Thoracic aorta (tissue), 2 donors: ENCODE data around the gene MIA3. TPM values are rescaled to one million over a fixed set of nuclear protein-coding genes. Genes with fewer than 3 reads are reported as not detected.
"Not testable (repeated sequence)": the region's sequence is repeated elsewhere in the genome, so short reads cannot be mapped to it uniquely, and the experiment has no call there.

Experiments
- ATAC-seq: fragments of 150-250 bp; one replicate; pipeline ENCODE4 v1.8.0; 2017; ENCODE audit warnings: low read depth; ENCODE audit not compliant: insufficient number of reproducible peaks, low FRiP score
- DNase-seq: peaks from one replicate; pipeline ENCODE4 v3.0.0-alpha.2; 2020; ENCODE audit warnings: low spot score
- H3K27ac ChIP-seq, 2 donors: fragments of 200-600 bp; sonication (generic); 1 replicate in 1 of 2; 2 replicates in 1 of 2; pipeline ENCODE4 v1.5.1; 2016; ENCODE audit warnings: mild to moderate bottlenecking in 2 of 2, moderate library complexity in 2 of 2
- H3K27me3 ChIP-seq: fragments of 200-600 bp; sonication (generic); replicated peaks from 2 replicates; pipeline ENCODE4 v1.6.0; 2016; ENCODE audit warnings: mild to moderate bottlenecking; ENCODE audit not compliant: insufficient read depth
- H3K36me3 ChIP-seq: fragments of 200-600 bp; sonication (generic); one replicate; pipeline ENCODE4 v1.5.1; 2016
- H3K4me1 ChIP-seq, 2 donors: fragments of 200-600 bp; sonication (generic); 1 replicate in 1 of 2; 2 replicates in 1 of 2; pipeline versions ENCODE4 v1.5.1 to v1.6.0; 2016; ENCODE audit warnings: low read depth in 2 of 2, mild to moderate bottlenecking in 1 of 2; ENCODE audit not compliant: control insufficient read depth in 1 of 2
- H3K4me3 ChIP-seq: fragments of 200-600 bp; sonication (generic); 2 replicates; pipeline ENCODE4 v1.5.1; 2016; ENCODE audit warnings: mild to moderate bottlenecking
- H3K9me3 ChIP-seq: fragments of 200-600 bp; sonication (generic); 2 replicates; pipeline ENCODE4 v1.5.1; 2016
- total RNA-seq, 2 donors: library from RNA; depleted of rRNA; stranded (reverse); fragments of >200 nt; gene quantifications; one replicate each; pipeline versions ENCODE4 v1.1.0 to v1.2.3, GENCODE V29; 2016
- TF ChIP-seq, protein P1 (sequence below): fragments of 200-600 bp; sonication (generic); IDR thresholded peaks from one replicate; pipeline ENCODE4 v1.5.1; 2019; ENCODE audit warnings: antibody characterized with exemption

MIA3 gene
- total RNA-seq, 2 donors from 2014 or later: 44.0 to 72.9 TPM

DNA sequence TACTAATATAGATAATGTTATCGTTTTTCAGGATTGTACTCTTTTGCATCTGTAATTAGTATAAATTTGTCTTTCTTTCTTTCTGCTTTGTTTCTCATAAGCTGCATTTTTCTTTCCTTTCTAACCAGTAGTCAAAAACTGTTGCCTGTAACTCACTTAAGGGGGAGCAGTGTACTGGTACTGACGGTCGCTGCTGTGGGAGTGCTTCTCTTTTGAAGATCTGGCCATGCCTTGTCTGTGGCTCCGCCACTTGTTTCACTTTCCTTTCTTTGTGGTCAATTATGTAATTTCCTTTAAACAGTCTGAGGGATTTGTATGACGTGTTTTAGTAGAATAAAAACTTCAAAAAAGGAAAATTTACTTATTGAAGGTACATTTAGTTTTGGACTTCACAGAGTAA is 37.0 kb downstream of the MIA3 start:
- peaks cover 68% of the 10 kb centered on the region for H3K36me3 ChIP-seq
- H3K27ac ChIP-seq: no peak overlapping the region
- ATAC-seq (no peak), DNase-seq (no peak)
- H3K9me3 ChIP-seq: no peaks in the 10 kb centered on the region
- TF ChIP-seq, protein P1, sequence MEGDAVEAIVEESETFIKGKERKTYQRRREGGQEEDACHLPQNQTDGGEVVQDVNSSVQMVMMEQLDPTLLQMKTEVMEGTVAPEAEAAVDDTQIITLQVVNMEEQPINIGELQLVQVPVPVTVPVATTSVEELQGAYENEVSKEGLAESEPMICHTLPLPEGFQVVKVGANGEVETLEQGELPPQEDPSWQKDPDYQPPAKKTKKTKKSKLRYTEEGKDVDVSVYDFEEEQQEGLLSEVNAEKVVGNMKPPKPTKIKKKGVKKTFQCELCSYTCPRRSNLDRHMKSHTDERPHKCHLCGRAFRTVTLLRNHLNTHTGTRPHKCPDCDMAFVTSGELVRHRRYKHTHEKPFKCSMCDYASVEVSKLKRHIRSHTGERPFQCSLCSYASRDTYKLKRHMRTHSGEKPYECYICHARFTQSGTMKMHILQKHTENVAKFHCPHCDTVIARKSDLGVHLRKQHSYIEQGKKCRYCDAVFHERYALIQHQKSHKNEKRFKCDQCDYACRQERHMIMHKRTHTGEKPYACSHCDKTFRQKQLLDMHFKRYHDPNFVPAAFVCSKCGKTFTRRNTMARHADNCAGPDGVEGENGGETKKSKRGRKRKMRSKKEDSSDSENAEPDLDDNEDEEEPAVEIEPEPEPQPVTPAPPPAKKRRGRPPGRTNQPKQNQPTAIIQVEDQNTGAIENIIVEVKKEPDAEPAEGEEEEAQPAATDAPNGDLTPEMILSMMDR: no peak
- H3K4me1 ChIP-seq: peaks cover 0 to 4% of the 10 kb centered on the region in 2 donors
- H3K4me3 ChIP-seq: no peak overlapping the region
- H3K27me3 ChIP-seq: no peaks in the 10 kb centered on the region

DNA sequence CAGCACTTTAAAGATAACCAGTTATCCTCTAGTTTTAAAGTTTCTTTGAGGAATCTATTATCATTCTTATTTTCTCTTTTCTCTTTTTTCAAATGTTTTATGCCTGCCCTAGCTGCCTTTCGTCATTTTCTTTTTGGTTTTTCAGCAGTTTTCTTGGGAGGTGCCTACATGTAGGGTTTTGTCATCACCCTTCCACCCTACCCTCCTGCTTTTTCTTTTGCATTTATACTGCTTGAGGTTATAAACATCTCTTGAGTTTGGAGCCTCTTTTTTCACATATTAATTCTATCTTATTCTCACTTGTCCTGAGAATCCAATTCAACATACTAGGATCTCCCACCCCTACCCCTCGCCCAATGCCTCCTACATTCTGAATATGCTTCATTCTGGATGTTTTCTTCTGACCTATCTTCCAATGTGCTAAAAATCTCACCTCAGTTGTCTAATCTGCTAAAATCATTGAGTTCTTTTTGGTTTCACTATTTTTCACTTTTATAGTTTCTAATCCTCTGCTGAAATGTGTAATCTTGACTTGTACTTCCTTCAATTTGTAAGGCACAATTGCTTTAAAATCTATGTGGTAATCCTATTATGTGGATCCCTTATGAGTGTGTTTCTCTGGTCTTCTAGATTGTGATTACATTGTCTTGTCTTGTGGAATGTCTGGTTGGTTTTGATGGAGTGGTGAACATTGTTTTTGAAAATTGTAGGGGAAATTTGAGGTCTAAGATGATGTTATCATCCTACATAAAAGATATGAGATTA is 38.7 kb downstream of the MIA3 start:
- Histone ChIP-seq H3K36me3 (peaks cover 75% of the 10 kb centered on the region), H3K4me1 (peaks cover 0 to 4% of the 10 kb centered on the region in 2 donors), H3K9me3 (no peaks in the 10 kb centered on the region), H3K27me3 (no peaks in the 10 kb centered on the region), H3K27ac (no peak overlapping the region), H3K4me3 (no peak overlapping the region)
- ATAC-seq: no peak
- no peak for DNase-seq
- TF ChIP-seq, protein P1: no peak

DNA sequence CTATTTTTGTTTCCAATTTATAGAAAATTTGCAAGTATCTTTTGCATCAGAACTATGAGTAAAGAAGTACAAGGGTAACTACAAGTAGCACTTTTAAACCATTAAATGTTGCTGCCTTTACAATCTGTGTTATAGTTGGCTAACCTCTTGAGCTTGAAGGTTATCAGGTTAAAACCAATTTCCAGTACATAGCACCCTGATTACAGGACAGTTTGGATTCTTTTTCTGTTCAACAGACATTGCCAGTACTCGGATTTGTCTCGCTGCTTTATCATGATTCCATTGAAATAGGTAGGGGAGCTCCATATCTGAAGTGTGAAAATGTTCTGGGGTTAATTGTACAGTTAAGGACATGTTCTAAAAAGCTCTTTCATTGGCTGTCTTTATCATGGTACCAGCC is 40.0 kb downstream of the MIA3 start:
- no peaks in the 10 kb centered on the region for H3K9me3 ChIP-seq
- H3K27ac ChIP-seq: no peak overlapping the region
- peaks cover 0 to 4% of the 10 kb centered on the region in 2 donors for H3K4me1 ChIP-seq
- no peaks in the 10 kb centered on the region for H3K27me3 ChIP-seq
- ATAC-seq (no peak), DNase-seq (no peak)
- TF ChIP-seq, protein P1: no peak
- H3K36me3 ChIP-seq: peaks cover 71% of the 10 kb centered on the region
- no peak overlapping the region for H3K4me3 ChIP-seq

DNA sequence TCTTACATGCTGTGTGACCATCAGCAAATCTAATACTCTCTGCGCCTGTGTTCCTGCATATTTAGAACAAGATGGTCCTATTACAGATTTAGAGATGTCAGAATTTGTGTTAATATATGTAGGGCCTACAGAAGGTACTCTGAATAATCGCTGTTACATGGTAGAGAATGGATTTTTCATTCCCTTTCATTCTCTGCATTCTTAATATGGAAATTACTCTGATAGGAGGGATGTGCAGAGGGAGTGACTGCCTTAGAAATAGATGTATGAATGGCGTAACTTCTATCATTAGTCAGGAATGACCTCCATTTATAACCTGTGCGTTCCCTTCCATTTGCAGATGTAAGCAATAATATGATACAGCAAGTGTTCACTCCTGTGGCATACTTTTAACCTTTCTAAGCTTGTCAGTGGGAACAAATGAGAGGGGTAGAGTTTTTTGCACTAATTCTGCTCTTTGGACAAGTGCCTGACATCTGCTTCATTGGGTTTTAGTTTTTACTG is 45.6 kb downstream of the MIA3 start:
- DNase-seq (no peak), ATAC-seq (no peak)
- TF ChIP-seq, protein P1: no peak
- Histone ChIP-seq H3K27ac (no peak overlapping the region), H3K27me3 (no peaks in the 10 kb centered on the region), H3K4me1 (no peaks in the 10 kb centered on the region), H3K9me3 (no peaks in the 10 kb centered on the region), H3K36me3 (peaks cover 65% of the 10 kb centered on the region), H3K4me3 (no peak overlapping the region)

DNA sequence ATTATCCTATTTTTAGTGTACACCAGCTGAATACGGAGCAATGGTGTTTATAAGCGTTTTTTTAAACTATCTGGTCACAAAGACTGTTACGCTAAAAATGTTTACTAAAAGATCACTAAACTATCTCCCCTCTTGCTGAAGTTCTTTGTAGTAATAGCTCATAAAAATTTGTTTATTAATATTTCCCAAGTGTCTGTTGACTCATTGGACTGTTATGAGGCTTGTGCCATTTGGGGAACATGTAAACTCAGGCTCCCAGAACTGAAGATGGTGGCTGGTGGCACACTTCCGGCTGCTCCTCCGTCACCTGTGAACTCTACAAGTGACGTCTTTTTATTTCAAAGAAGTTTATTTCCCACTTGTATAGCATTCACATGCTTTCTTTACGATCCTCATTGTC is 48.1 kb downstream of the MIA3 start:
- Histone ChIP-seq H3K4me3 (no peak overlapping the region), H3K9me3 (no peaks in the 10 kb centered on the region), H3K4me1 (no peaks in the 10 kb centered on the region), H3K27me3 (no peaks in the 10 kb centered on the region), H3K27ac (no peak overlapping the region), H3K36me3 (peaks cover 45% of the 10 kb centered on the region)
- ATAC-seq (no peak), DNase-seq (no peak)
- TF ChIP-seq, protein P1: no peak

DNA sequence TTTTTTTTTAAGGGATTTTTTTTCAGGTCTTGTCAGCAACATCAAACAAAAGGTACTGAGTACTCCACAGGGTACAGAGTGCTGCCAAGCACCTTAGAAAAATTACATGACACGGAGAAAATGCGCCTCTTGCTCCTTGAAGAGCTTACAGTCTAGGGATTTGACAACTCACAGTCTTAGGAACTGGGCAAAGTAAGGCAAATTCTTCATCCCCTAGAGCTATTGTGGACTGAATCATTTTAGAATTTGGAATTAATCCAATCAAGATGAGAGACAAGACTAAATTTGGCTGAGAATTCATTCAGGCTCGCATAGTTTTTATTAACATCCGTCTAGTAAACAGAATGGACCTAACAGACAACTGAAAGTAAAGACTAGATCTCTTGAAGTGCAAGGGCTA is 50.3 kb downstream of the MIA3 start:
- not testable (repeated sequence) for ATAC-seq, H3K27ac ChIP-seq, H3K9me3 ChIP-seq, H3K4me3 ChIP-seq, DNase-seq, H3K4me1 ChIP-seq, H3K27me3 ChIP-seq
- H3K36me3 ChIP-seq: peaks cover 43% of the 10 kb centered on the region

DNA sequence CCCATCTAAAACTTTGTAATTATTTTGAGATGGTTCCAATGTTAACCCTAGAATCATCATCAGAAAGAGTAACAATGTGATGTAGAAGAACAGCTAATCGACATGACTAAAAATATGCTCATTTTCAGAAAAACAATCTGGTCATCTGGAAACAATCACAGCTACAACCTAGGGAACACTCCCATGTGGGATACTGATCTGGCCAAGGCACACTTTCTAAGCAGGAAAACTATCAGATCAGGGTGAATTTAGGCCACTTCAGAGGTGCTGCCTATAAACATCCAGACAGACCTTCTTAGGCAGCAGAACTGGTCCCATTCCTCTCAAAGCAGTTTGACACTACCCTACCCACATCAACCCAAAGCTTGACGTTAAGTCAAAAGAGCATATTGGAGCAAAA is 51.2 kb downstream of the MIA3 start:
- DNase-seq, ATAC-seq, H3K27ac ChIP-seq, H3K27me3 ChIP-seq, H3K4me1 ChIP-seq, H3K9me3 ChIP-seq, H3K4me3 ChIP-seq: not testable (repeated sequence)
- peaks cover 43% of the 10 kb centered on the region for H3K36me3 ChIP-seq
